Measurements from ENCODE around the gene LSAMP. TPM values are rescaled to one million over a fixed set of nuclear protein-coding genes. Genes with fewer than 3 reads are reported as not detected.

LSAMP gene
- total and polyA plus RNA-seq, 2 of the 13 experiments (the other 11 are each of a cell fraction or from before 2014, with no cell fraction given) = not detected

DNA sequence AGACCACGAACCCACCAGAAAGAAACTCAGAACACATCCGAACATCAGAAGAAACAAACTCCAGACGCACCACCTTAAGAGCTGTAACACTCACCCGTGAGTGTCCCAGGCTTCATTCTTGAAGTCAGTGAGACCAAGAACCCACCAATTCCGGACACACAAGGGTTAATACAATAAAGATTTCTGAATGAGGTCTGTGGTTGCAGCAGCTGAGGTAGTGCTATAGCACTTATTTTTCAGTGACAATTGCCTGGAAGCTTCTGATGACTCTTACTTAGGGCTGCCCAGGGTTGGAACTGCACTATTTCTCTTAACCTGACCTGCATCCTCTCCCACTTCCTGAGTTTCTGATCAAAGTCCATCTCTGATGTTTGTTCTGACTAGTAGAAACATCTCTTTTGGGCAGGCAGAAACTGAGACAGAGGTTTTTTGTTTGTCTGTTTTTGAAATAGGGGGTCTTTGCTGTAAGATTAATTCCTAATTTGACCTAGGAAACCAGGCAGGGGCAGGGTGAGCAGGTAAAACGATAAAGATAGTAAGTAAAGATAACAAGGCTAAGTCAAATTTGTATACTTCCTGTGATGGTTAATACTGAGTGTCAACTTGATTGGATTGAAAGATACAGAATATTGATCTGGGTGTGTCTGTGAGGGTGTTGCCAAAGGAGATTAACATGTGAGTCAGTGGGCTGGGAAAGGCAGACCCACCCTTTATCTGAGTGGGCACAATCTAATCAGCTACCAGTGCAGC is 652.9 kb downstream of the LSAMP start (continued):
- no peak for TF ChIP-seq THYN1 (CRISPR knock-in tag; IDR thresholded peaks at IDR 0.05; ENCODE audit: borderline replicate concordance, low read depth)
- TF ChIP-seq, protein P1, sequence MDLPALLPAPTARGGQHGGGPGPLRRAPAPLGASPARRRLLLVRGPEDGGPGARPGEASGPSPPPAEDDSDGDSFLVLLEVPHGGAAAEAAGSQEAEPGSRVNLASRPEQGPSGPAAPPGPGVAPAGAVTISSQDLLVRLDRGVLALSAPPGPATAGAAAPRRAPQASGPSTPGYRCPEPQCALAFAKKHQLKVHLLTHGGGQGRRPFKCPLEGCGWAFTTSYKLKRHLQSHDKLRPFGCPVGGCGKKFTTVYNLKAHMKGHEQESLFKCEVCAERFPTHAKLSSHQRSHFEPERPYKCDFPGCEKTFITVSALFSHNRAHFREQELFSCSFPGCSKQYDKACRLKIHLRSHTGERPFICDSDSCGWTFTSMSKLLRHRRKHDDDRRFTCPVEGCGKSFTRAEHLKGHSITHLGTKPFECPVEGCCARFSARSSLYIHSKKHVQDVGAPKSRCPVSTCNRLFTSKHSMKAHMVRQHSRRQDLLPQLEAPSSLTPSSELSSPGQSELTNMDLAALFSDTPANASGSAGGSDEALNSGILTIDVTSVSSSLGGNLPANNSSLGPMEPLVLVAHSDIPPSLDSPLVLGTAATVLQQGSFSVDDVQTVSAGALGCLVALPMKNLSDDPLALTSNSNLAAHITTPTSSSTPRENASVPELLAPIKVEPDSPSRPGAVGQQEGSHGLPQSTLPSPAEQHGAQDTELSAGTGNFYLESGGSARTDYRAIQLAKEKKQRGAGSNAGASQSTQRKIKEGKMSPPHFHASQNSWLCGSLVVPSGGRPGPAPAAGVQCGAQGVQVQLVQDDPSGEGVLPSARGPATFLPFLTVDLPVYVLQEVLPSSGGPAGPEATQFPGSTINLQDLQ (CRISPR knock-in tag; IDR thresholded peaks at IDR 0.05) = no peak
- no peak for TF ChIP-seq ZNF496 (CRISPR knock-in tag; IDR thresholded peaks at IDR 0.05; ENCODE audit: insufficient replicate concordance)
- TF ChIP-seq ERF (CRISPR knock-in tag; IDR thresholded peaks at IDR 0.05) = no peak
- TF ChIP-seq, protein P2, sequence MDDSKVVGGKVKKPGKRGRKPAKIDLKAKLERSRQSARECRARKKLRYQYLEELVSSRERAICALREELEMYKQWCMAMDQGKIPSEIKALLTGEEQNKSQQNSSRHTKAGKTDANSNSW (CRISPR knock-in tag; IDR thresholded peaks at IDR 0.05; ENCODE audit: borderline replicate concordance) = no peak
- TF ChIP-seq NFATC3 (CRISPR knock-in tag; IDR thresholded peaks at IDR 0.05) = no peak
- no peak for TF ChIP-seq CEBPB (IDR thresholded peaks at IDR 0.05; ENCODE audit: borderline replicate concordance, low read depth, low read length)
- TF ChIP-seq ZNF780A (CRISPR knock-in tag; IDR thresholded peaks at IDR 0.05) = no peak
- TF ChIP-seq SNAI1 (CRISPR knock-in tag; IDR thresholded peaks at IDR 0.05; ENCODE audit: borderline replicate concordance) = no peak
- peak; percentile 58 for TF ChIP-seq KAT8 (CRISPR knock-in tag; IDR thresholded peaks at IDR 0.05)
- TF ChIP-seq ZBTB7B (CRISPR knock-in tag; IDR thresholded peaks at IDR 0.05) = peak; percentile 86
- no peak for TF ChIP-seq NRL (CRISPR knock-in tag; IDR thresholded peaks at IDR 0.05; ENCODE audit: borderline replicate concordance)
- TF ChIP-seq CREB1 (IDR thresholded peaks at IDR 0.05) = no peak
- TF ChIP-seq CREB1 (CRISPR knock-in tag; IDR thresholded peaks at IDR 0.05) = 0 out of 2 replicates have a peak, but pooled peaks have one; percentile 33
- TF ChIP-seq TAF15 (IDR thresholded peaks at IDR 0.05; ENCODE audit: low read depth, low read length, poor library complexity, severe bottlenecking) = no peak
- TF ChIP-seq RBM39 (IDR thresholded peaks at IDR 0.05; ENCODE audit: low read depth, low read length, poor library complexity, severe bottlenecking) = no peak
- TF ChIP-seq ZBTB1 (CRISPR knock-in tag; IDR thresholded peaks at IDR 0.05; ENCODE audit: borderline replicate concordance) = no peak
- TF ChIP-seq ZNF782 (CRISPR knock-in tag; IDR thresholded peaks at IDR 0.05; ENCODE audit: borderline replicate concordance) = no peak
- TF ChIP-seq GATAD1 (CRISPR knock-in tag; IDR thresholded peaks at IDR 0.05) = peak; percentile 40; the same call in 1 of the 2 replicates
- TF ChIP-seq ZNF550 (CRISPR knock-in tag; IDR thresholded peaks at IDR 0.05; ENCODE audit: borderline replicate concordance) = no peak
- peak; percentile 67 for TF ChIP-seq BCL6 (CRISPR knock-in tag; IDR thresholded peaks at IDR 0.05)
- TF ChIP-seq ZFP36 (IDR thresholded peaks at IDR 0.05; ENCODE audit: borderline replicate concordance, low read depth, low read length, partially characterized antibody) = no peak
- TF ChIP-seq SP4 (CRISPR knock-in tag; IDR thresholded peaks at IDR 0.05) = no peak
- TF ChIP-seq, protein P3, sequence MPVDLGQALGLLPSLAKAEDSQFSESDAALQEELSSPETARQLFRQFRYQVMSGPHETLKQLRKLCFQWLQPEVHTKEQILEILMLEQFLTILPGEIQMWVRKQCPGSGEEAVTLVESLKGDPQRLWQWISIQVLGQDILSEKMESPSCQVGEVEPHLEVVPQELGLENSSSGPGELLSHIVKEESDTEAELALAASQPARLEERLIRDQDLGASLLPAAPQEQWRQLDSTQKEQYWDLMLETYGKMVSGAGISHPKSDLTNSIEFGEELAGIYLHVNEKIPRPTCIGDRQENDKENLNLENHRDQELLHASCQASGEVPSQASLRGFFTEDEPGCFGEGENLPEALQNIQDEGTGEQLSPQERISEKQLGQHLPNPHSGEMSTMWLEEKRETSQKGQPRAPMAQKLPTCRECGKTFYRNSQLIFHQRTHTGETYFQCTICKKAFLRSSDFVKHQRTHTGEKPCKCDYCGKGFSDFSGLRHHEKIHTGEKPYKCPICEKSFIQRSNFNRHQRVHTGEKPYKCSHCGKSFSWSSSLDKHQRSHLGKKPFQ (CRISPR knock-in tag; IDR thresholded peaks at IDR 0.05; ENCODE audit: insufficient replicate concordance) = peak; percentile 21
- TF ChIP-seq PHB2 (IDR thresholded peaks at IDR 0.05; ENCODE audit: partially characterized antibody) = no peak
- no peak for TF ChIP-seq ZNF556 (CRISPR knock-in tag; IDR thresholded peaks at IDR 0.05; ENCODE audit: borderline replicate concordance)

All from HepG2 (cell line).